G401 (cell line): ENCODE measurements around the gene PCID2. TPM values are rescaled to one million over a fixed set of nuclear protein-coding genes. Genes with fewer than 3 reads are reported as not detected.
"Not testable (repeated sequence)": the region's sequence is repeated elsewhere in the genome, so short reads cannot be mapped to it uniquely, and the experiment has no call there.

Experiments
- DNase-seq: peaks from one replicate; pipeline ENCODE4 v3.0.0-alpha.2; 2015; ENCODE audit warnings: low spot score
- in situ Hi-C: cut with HindIII; loops from 2 replicates; pipeline ENCODE4 v1.10.0; 2016; ENCODE audit warnings: low sequenced_read_pairs, mixed read lengths
- total RNA-seq: library from RNA; depleted of rRNA; stranded (reverse); fragments of >200 nt; shearing (Covaris generic); gene quantifications from 2 replicates; pipeline ENCODE4 v1.2.3, GENCODE V29; 2014; rRNA removed

PCID2 gene
- total RNA-seq, result 89.6 and 103 TPM in 2 replicates

GRCh38 chr13:113208421-113209335 lies at the start of gene PCID2:
PCID2 (minus strand) TSS chr13:113208669; CDS start chr13:113208634, 35 bp downstream.
- in situ Hi-C loops, result no loop called here
- DNase-seq, result peak; percentile 87

- DNase-seq, in situ Hi-C loops: not testable (repeated sequence)
Measured at GRCh38 chr13:113257908-113258307, 49.4 kb upstream of the PCID2 start.

GRCh38 chr13:113252516-113253095 lies 44.1 kb upstream of the PCID2 start:
- DNase-seq, result no peak
- in situ Hi-C loops, result no loop called here

GRCh38 chr13:113245849-113246796 lies 37.7 kb upstream of the PCID2 start:
- no peak for DNase-seq
- in situ Hi-C loops, result no loop called here

GRCh38 chr13:113243847-113244246 lies 35.4 kb upstream of the PCID2 start:
- in situ Hi-C loops, result no loop called here
- DNase-seq, result no peak

- in situ Hi-C loops, DNase-seq: not testable (repeated sequence)
Measured at GRCh38 chr13:113241623-113242022, 33.2 kb upstream of the PCID2 start.

GRCh38 chr13:113239986-113240385 lies 31.5 kb upstream of the PCID2 start:
- in situ Hi-C loops, result no loop called here

GRCh38 chr13:113239357-113239756 lies 30.9 kb upstream of the PCID2 start:
- DNase-seq, result no peak
- in situ Hi-C loops, result no loop called here

More at GRCh38 chr13:113239986-113240385, 31.5 kb upstream of the PCID2 start:
- no peak for DNase-seq

GRCh38 chr13:113238536-113238935 lies 30.1 kb upstream of the PCID2 start:
- no peak for DNase-seq
- in situ Hi-C loops, result no loop called here

GRCh38 chr13:113233101-113233500 lies 24.6 kb upstream of the PCID2 start:
- no peak for DNase-seq
- in situ Hi-C loops, result no loop called here

GRCh38 chr13:113232208-113233003 lies 23.9 kb upstream of the PCID2 start:
- DNase-seq, result no peak
- in situ Hi-C loops, result no loop called here

- no peak for DNase-seq
- in situ Hi-C loops, result no loop called here
Measured at GRCh38 chr13:113231306-113232207, 23.1 kb upstream of the PCID2 start.

GRCh38 chr13:113229791-113230190 lies 21.3 kb upstream of the PCID2 start:
- DNase-seq, result no peak
- in situ Hi-C loops, result no loop called here

- no peak for DNase-seq
- in situ Hi-C loops, result no loop called here
Measured at GRCh38 chr13:113229161-113229560, 20.7 kb upstream of the PCID2 start.

- no peak for DNase-seq
- in situ Hi-C loops, result no loop called here
Measured at GRCh38 chr13:113226873-113227450, 18.5 kb upstream of the PCID2 start.

- in situ Hi-C loops, result no loop called here
- DNase-seq, result no peak
Measured at GRCh38 chr13:113225515-113225914, 17.0 kb upstream of the PCID2 start.

- no peak for DNase-seq
- in situ Hi-C loops, result no loop called here
Measured at GRCh38 chr13:113224486-113224885, 16.0 kb upstream of the PCID2 start.
